GM10248 (cell line): ENCODE measurements around the gene PFKM.
A peak's percentile ranks its signal among the peaks of the same experiment; 100 is the strongest.

Experiments
- CTCF ChIA-PET: fragments of 300-600 bp; sonication (Branson Sonifier 250); formaldehyde crosslinking; extraction: SDS; loops from one replicate; lab custom pipeline; 2021; ENCODE audit warnings: antibody characterized with exemption; lab: Yijun Ruan, JAX
- POLR2A ChIA-PET: fragments of 350-650 bp; sonication (Branson Sonifier 250); formaldehyde crosslinking; extraction: SDS; loops from one replicate; lab custom pipeline; 2020; ENCODE audit warnings: antibody characterized with exemption; lab: Yijun Ruan, JAX
- DNase-seq: peaks from one replicate; pipeline ENCODE4 v3.0.0; 2012; ENCODE audit errors: extremely low spot score
- CTCF ChIP-seq: IDR thresholded peaks from 2 replicates; pipeline ENCODE4 v1.5.1; 2012; ENCODE audit warnings: mild to moderate bottlenecking, low read depth; ENCODE audit errors: extremely low read depth, missing control alignments, control extremely low read depth

PFKM gene

GRCh38 chr12:48157018-48157888 is 38.1 kb downstream of the PFKM start, which contains the start of gene ASB8:
TSS of gene ASB8 (minus strand) at chr12:48157515. CDS start at chr12:48153496, 4,019 bp downstream.
- POLR2A ChIA-PET: interaction anchor here (0.7 to 1.1 kb wide), 5 partner anchors 12 to 416 kb away, joined by 3 to 6 read pairs (median 4); no protein-coding TSS in a partner anchor
- CTCF ChIA-PET: interaction anchor here (0.6 to 1.8 kb wide), 21 partner anchors 8 to 465 kb away, joined by 3 to 11 read pairs (median 4); no protein-coding TSS in a partner anchor

DNA sequence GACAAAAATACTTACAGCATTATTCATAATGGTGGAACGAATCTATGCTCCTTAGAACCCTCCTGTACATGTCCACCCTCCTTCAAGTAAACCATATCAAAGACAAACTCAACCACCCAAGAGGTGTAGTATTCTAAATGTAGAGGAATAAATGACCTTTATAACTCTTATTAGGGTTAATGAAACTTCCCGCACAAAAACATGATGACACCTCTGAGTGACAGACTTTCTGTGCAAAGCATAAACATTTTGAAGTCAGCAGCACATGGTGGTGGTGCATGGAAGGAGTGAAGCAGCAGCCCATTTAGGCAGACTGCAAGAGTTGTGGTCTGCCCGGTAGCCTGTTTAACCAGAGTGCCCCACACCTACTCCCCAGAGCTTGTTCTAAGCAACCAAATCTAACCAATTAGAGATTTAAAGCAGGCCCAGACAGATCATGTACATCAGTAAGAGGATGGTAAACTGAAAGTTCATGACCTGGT is 38.8 kb downstream of the PFKM start:
- CTCF ChIA-PET: interaction anchor here (0.6 to 1.8 kb wide), 19 partner anchors 8 to 464 kb away, joined by 3 to 11 read pairs (median 4); no protein-coding TSS in a partner anchor
- no peak for DNase-seq
- POLR2A ChIA-PET: interaction anchor here (0.8 kb wide), 2 partner anchors 32 to 417 kb away, joined by 3 read pairs; no protein-coding TSS in a partner anchor
- no peak for TF ChIP-seq CTCF

More at GRCh38 chr12:48157018-48157888, 38.1 kb downstream of the PFKM start, which contains the start of gene ASB8:
- TF ChIP-seq CTCF: peak; percentile 26
- peak; percentile 98 for DNase-seq

- DNase-seq: no peak
- TF ChIP-seq CTCF: no peak
- ChIA-PET POLR2A (no interaction called here), CTCF (interaction anchor here (1.1 to 1.8 kb wide), 5 partner anchors 14 to 445 kb away, joined by 3 to 5 read pairs (median 4); no protein-coding TSS in a partner anchor)
Observed at GRCh38 chr12:48160046-48160445, 40.9 kb downstream of the PFKM start.

DNA sequence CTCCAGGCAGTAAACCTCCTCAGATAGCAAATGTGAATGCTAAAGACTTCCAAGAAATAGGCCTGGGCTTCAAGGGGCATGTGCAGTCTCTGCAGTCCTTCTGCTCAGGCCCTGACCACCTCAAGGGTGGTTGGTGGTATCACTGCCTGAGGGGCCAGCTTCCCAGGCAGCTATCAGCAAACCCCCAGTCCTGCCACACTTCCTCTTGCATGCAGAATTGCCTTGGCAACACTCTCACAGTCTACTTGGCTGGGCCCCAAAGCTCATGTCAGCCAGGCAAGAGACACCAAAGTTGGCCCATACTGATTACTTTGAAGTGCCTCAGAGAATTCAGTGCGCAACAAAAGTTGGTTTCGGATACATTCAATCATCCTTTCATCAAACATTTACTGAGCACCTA is 41.6 kb downstream of the PFKM start:
- CTCF ChIA-PET: interaction anchor here (1.7 to 1.8 kb wide), 2 partner anchors 15 to 29 kb away, joined by 5 read pairs; no protein-coding TSS in a partner anchor
- no peak for TF ChIP-seq CTCF
- DNase-seq: no peak
- POLR2A ChIA-PET: no interaction called here

- DNase-seq: no peak
- ChIA-PET POLR2A (no interaction called here), CTCF (interaction anchor here (1.0 to 4.5 kb wide), 12 partner anchors 10 to 366 kb away, joined by 3 to 17 read pairs (median 4); partner anchors contain the start of genes CCDC184 and TMEM106C)
- no peak for TF ChIP-seq CTCF
Observed at GRCh38 chr12:48163150-48163747, 44.1 kb downstream of the PFKM start.

GRCh38 chr12:48164451-48164850 is 45.3 kb downstream of the PFKM start:
- no peak for TF ChIP-seq CTCF
- POLR2A ChIA-PET: no interaction called here
- no peak for DNase-seq
- CTCF ChIA-PET: interaction anchor here (0.8 to 4.5 kb wide), 23 partner anchors 7 to 296 kb away, joined by 3 to 17 read pairs (median 4); partner anchors contain the start of genes ASB8, CCDC184 and VDR
